Breast epithelium (tissue), 4 donors: ENCODE measurements around the gene ABCA4. TPM values are rescaled to one million over a fixed set of nuclear protein-coding genes. Genes with fewer than 3 reads are reported as not detected.
"Not testable (repeated sequence)": the region's sequence is repeated elsewhere in the genome, so short reads cannot be mapped to it uniquely, and the experiment has no call there.

Experiments used
- DNase-seq, 2 donors: peaks; one replicate each; pipeline ENCODE4 v3.0.0-alpha.2; 2019; ENCODE audit warnings: low spot score in 2 of 2
- H3K27ac ChIP-seq, 2 donors: fragments of 200-600 bp; sonication (generic) in 1 of 2; one replicate each; pipeline ENCODE4 v1.5.1; 2016 to 2019; ENCODE audit warnings: mild to moderate bottlenecking in 1 of 2
- H3K27me3 ChIP-seq, 2 donors: fragments of 200-600 bp; sonication (generic) in 1 of 2; one replicate each; pipeline versions ENCODE4 v1.5.1 to v1.6.0; 2017 to 2019; ENCODE audit warnings: control low read depth in 1 of 2, mild to moderate bottlenecking in 1 of 2
- H3K36me3 ChIP-seq: fragments of 200-600 bp; one replicate; pipeline ENCODE4 v1.5.1; 2019
- H3K4me1 ChIP-seq, 2 donors: fragments of 200-600 bp; sonication (generic); one replicate each; pipeline ENCODE4 v1.5.1; 2016 to 2019; ENCODE audit warnings: control low read depth in 1 of 2
- H3K4me3 ChIP-seq, 3 donors: fragments of 200-600 bp; sonication (generic); 1 replicate in 2 of 3; 2 replicates in 1 of 3; pipeline ENCODE4 v1.5.1; 2016 to 2019; ENCODE audit warnings: mild to moderate bottlenecking in 3 of 3, moderate library complexity in 2 of 3
- H3K9me3 ChIP-seq, 2 donors: fragments of 200-600 bp; sonication (generic) in 1 of 2; one replicate each; pipeline ENCODE4 v1.5.1; 2016 to 2019; ENCODE audit warnings: control low read depth in 1 of 2
- CTCF ChIP-seq, 3 donors: fragments of 450-650 bp; IDR thresholded peaks; one replicate each; pipeline ENCODE4 v1.5.1; 2016 to 2017; ENCODE audit warnings: antibody characterized with exemption in 3 of 3, mild to moderate bottlenecking in 3 of 3, moderate library complexity in 3 of 3
- POLR2A ChIP-seq: fragments of 450-650 bp; IDR thresholded peaks from one replicate; pipeline ENCODE4 v1.6.1; 2016; ENCODE audit warnings: antibody characterized with exemption, mild to moderate bottlenecking, moderate library complexity
- POLR2AphosphoS5 ChIP-seq, 3 donors: sonication (generic); formaldehyde crosslinking; IDR thresholded peaks; one replicate each; pipeline ENCODE4 v1.6.1; 2017; ENCODE audit warnings: antibody characterized with exemption in 3 of 3
- intact Hi-C: fragments of 100-400 bp; cut with DNase I; formaldehyde crosslinking; loops from one replicate; pipeline ENCODE4 v1.15.1; 2023; ENCODE audit warnings: low total_unique reads
- total RNA-seq, 3 donors: library from RNA; depleted of rRNA; stranded (reverse); fragments of >200 nt; gene quantifications; one replicate each; pipeline ENCODE4 v1.1.0, GENCODE V29; 2016

The ABCA4 gene
- total RNA-seq, 3 donors from 2014 or later, result 0.16 to 3.5 (median 1.3) TPM

- H3K4me1 ChIP-seq, result no peaks in the 10 kb centered on the region
- TF ChIP-seq POLR2AphosphoS5 (IDR thresholded peaks at IDR 0.05) (no peak), POLR2A (no peak), CTCF (IDR thresholded peaks at IDR 0.05) (no peak)
- no peak overlapping the region for H3K27ac ChIP-seq
- no peak overlapping the region for H3K4me3 ChIP-seq
- no peak for DNase-seq
- intact Hi-C loops, result no loop called here
- H3K36me3 ChIP-seq, result no peaks in the 10 kb centered on the region
- no peaks in the 10 kb centered on the region for H3K27me3 ChIP-seq
- no peaks in the 10 kb centered on the region for H3K9me3 ChIP-seq
Observed at GRCh38 chr1:94156096-94156625, 35.2 kb upstream of the ABCA4 start.

- TF ChIP-seq CTCF (IDR thresholded peaks at IDR 0.05) (no peak), POLR2A (no peak), POLR2AphosphoS5 (IDR thresholded peaks at IDR 0.05) (no peak)
Observed at GRCh38 chr1:94154989-94155388, 34.0 kb upstream of the ABCA4 start.

GRCh38 chr1:94153133-94153532 lies 32.2 kb upstream of the ABCA4 start:
- DNase-seq, result no peak
- no peaks in the 10 kb centered on the region for H3K9me3 ChIP-seq
- H3K27ac ChIP-seq, result no peak overlapping the region
- H3K4me3 ChIP-seq, result no peak overlapping the region
- H3K36me3 ChIP-seq, result no peaks in the 10 kb centered on the region
- no peaks in the 10 kb centered on the region for H3K4me1 ChIP-seq
- TF ChIP-seq POLR2A (no peak), POLR2AphosphoS5 (IDR thresholded peaks at IDR 0.05) (no peak), CTCF (IDR thresholded peaks at IDR 0.05) (no peak)
- intact Hi-C loops, result no loop called here
- no peaks in the 10 kb centered on the region for H3K27me3 ChIP-seq

More at GRCh38 chr1:94154989-94155388, 34.0 kb upstream of the ABCA4 start:
- Histone ChIP-seq H3K4me1 (no peaks in the 10 kb centered on the region), H3K9me3 (no peaks in the 10 kb centered on the region), H3K36me3 (no peaks in the 10 kb centered on the region), H3K4me3 (no peak overlapping the region), H3K27me3 (no peaks in the 10 kb centered on the region), H3K27ac (no peak overlapping the region)
- intact Hi-C loops, result no loop called here
- DNase-seq, result no peak

GRCh38 chr1:94149166-94149565 lies 28.2 kb upstream of the ABCA4 start:
- H3K36me3 ChIP-seq, H3K27me3 ChIP-seq, H3K4me1 ChIP-seq, intact Hi-C loops, H3K9me3 ChIP-seq, H3K27ac ChIP-seq, H3K4me3 ChIP-seq, DNase-seq: not testable (repeated sequence)

GRCh38 chr1:94146273-94146672 lies 25.3 kb upstream of the ABCA4 start:
- TF ChIP-seq POLR2A, result no peak
- no peak for TF ChIP-seq CTCF (IDR thresholded peaks at IDR 0.05)
- TF ChIP-seq POLR2AphosphoS5 (IDR thresholded peaks at IDR 0.05), result no peak
- Histone ChIP-seq H3K4me1 (no peaks in the 10 kb centered on the region), H3K36me3 (no peaks in the 10 kb centered on the region), H3K4me3 (no peak overlapping the region), H3K9me3 (no peaks in the 10 kb centered on the region), H3K27ac (no peak overlapping the region), H3K27me3 (no peaks in the 10 kb centered on the region)
- no peak for DNase-seq
- intact Hi-C loops, result no loop called here

GRCh38 chr1:94144836-94145235 lies 23.9 kb upstream of the ABCA4 start:
- Histone ChIP-seq H3K4me1 (no peaks in the 10 kb centered on the region), H3K27me3 (no peaks in the 10 kb centered on the region), H3K4me3 (no peak overlapping the region), H3K9me3 (no peaks in the 10 kb centered on the region), H3K36me3 (no peaks in the 10 kb centered on the region), H3K27ac (no peak overlapping the region)
- intact Hi-C loops, result no loop called here
- TF ChIP-seq CTCF (IDR thresholded peaks at IDR 0.05), result no peak
- TF ChIP-seq POLR2AphosphoS5 (IDR thresholded peaks at IDR 0.05), result no peak
- TF ChIP-seq POLR2A, result no peak
- no peak for DNase-seq
